HEK293T (cell line): ENCODE measurements around the gene C16orf82.

Experiments used
- CTBP1 ChIP-seq: fragments of 450-650 bp; IDR thresholded peaks from 2 replicates; pipeline ENCODE4 v1.6.1; 2016; ENCODE audit warnings: borderline replicate concordance
- FOXK2 ChIP-seq: fragments of 450-650 bp; IDR thresholded peaks from 2 replicates; pipeline ENCODE4 v1.6.1; 2016; ENCODE audit warnings: mild to moderate bottlenecking
- LEF1 ChIP-seq: fragments of 450-650 bp; IDR thresholded peaks from 2 replicates; pipeline ENCODE4 v1.6.1; 2017; ENCODE audit warnings: mild to moderate bottlenecking, borderline replicate concordance

GRCh38 chr16:27053996-27054395 lies 12.7 kb upstream of the C16orf82 start:
- TF ChIP-seq CTBP1 (no peak), FOXK2 (no peak), LEF1 (no peak)
